H9 (cell line): ENCODE measurements around the gene RBFOX2. TPM values are rescaled to one million over a fixed set of nuclear protein-coding genes. Genes with fewer than 3 reads are reported as not detected.

Experiments
- DNase-seq: peaks from one replicate; pipeline ENCODE4 v3.0.0-alpha.2; 2017
- H2AFZ ChIP-seq: one replicate; pipeline ENCODE4 v1.6.1; 2013; ENCODE audit warnings: mild to moderate bottlenecking, low read length, control low read depth, moderate library complexity
- H2AK5ac ChIP-seq: 2 replicates; pipeline ENCODE4 v1.6.1; 2013; ENCODE audit warnings: low read length, control low read depth, mixed read lengths; ENCODE audit not compliant: insufficient read length
- H2BK120ac ChIP-seq: one replicate; pipeline ENCODE4 v1.6.1; 2013; ENCODE audit warnings: low read depth, mild to moderate bottlenecking, low read length, control low read depth, inconsistent platforms; ENCODE audit not compliant: poor library complexity, severe bottlenecking
- H2BK12ac ChIP-seq: 2 replicates; pipeline ENCODE4 v1.6.1; 2013; ENCODE audit warnings: low read length, control low read depth, mixed read lengths, low read depth; ENCODE audit not compliant: insufficient read length
- H2BK15ac ChIP-seq: 2 replicates; pipeline ENCODE4 v1.6.1; 2013; ENCODE audit warnings: low read depth, low read length, control low read depth
- H2BK20ac ChIP-seq: one replicate; pipeline ENCODE4 v1.6.1; 2013; ENCODE audit warnings: low read depth, mild to moderate bottlenecking, low read length, control low read depth, inconsistent platforms; ENCODE audit not compliant: poor library complexity, severe bottlenecking
- H2BK5ac ChIP-seq: 2 replicates; pipeline ENCODE4 v1.6.1; 2013; ENCODE audit warnings: low read length, control low read depth, mixed read lengths; ENCODE audit not compliant: insufficient read length
- H3K14ac ChIP-seq: 2 replicates; pipeline ENCODE4 v1.6.1; 2013; ENCODE audit warnings: low read length, control low read depth; ENCODE audit not compliant: insufficient read depth
- H3K18ac ChIP-seq: 2 replicates; pipeline ENCODE4 v1.6.1; 2013; ENCODE audit warnings: low read depth, mild to moderate bottlenecking, mixed read lengths, low read length, control low read depth; ENCODE audit not compliant: insufficient read length
- H3K23ac ChIP-seq: 2 replicates; pipeline ENCODE4 v1.6.1; 2013; ENCODE audit warnings: low read length, control low read depth, mixed read lengths, low read depth; ENCODE audit not compliant: insufficient read length
- H3K23me2 ChIP-seq: 2 replicates; pipeline ENCODE4 v1.6.1; 2013; ENCODE audit warnings: low read depth, mild to moderate bottlenecking, mixed read lengths, low read length, control low read depth; ENCODE audit not compliant: insufficient read length, poor library complexity, severe bottlenecking
- H3K27ac ChIP-seq: 2 replicates; pipeline ENCODE4 v1.5.1; 2013; ENCODE audit warnings: low read length, control low read depth, mixed read lengths, low read depth; ENCODE audit not compliant: insufficient read length
- H3K27me3 ChIP-seq: 2 replicates; pipeline ENCODE4 v1.6.1; 2013; ENCODE audit warnings: low read length, control low read depth, inconsistent platforms; ENCODE audit not compliant: insufficient read depth
- H3K4ac ChIP-seq: 2 replicates; pipeline ENCODE4 v1.6.1; 2013; ENCODE audit warnings: low read depth, mild to moderate bottlenecking, control low read depth, inconsistent platforms, low read length, moderate library complexity
- H3K4me1 ChIP-seq: 2 replicates; pipeline ENCODE4 v1.6.1; 2013; ENCODE audit warnings: low read length, control low read depth, inconsistent platforms; ENCODE audit not compliant: insufficient read depth
- H3K4me2 ChIP-seq: 2 replicates; pipeline ENCODE4 v1.6.1; 2013; ENCODE audit warnings: low read length, control low read depth, mixed read lengths; ENCODE audit not compliant: insufficient read length, insufficient read depth
- H3K56ac ChIP-seq: 2 replicates; pipeline ENCODE4 v1.6.1; 2013; ENCODE audit warnings: low read depth, mild to moderate bottlenecking, mixed read lengths, low read length, control low read depth; ENCODE audit not compliant: insufficient read length
- H3K79me1 ChIP-seq: 2 replicates; pipeline ENCODE4 v1.6.1; 2013; ENCODE audit warnings: low read depth, mild to moderate bottlenecking, moderate library complexity, low read length, control low read depth, inconsistent platforms; ENCODE audit not compliant: insufficient read depth, poor library complexity, severe bottlenecking
- H3K79me2 ChIP-seq: 2 replicates; pipeline ENCODE4 v1.6.1; 2013; ENCODE audit warnings: low read length, control low read depth, inconsistent platforms; ENCODE audit not compliant: insufficient read depth
- H3K9ac ChIP-seq: 2 replicates; pipeline ENCODE4 v1.6.1; 2013; ENCODE audit warnings: low read length, control low read depth, mixed read lengths; ENCODE audit not compliant: insufficient read length; ENCODE audit errors: extremely low read depth
- H3K9me3 ChIP-seq: one replicate; pipeline ENCODE4 v1.6.1; 2013; ENCODE audit warnings: low read depth, low read length, inconsistent platforms; ENCODE audit not compliant: control insufficient read depth
- H3T11ph ChIP-seq: one replicate; pipeline ENCODE4 v1.6.1; 2013; ENCODE audit warnings: mild to moderate bottlenecking, low read length, control low read depth, inconsistent platforms
- H4K20me1 ChIP-seq: one replicate; pipeline ENCODE4 v1.6.1; 2013; ENCODE audit not compliant: control insufficient read depth, insufficient read length, insufficient read depth
- H4K5ac ChIP-seq: 2 replicates; pipeline ENCODE4 v1.6.1; 2013; ENCODE audit warnings: low read depth, mild to moderate bottlenecking, mixed read lengths, low read length, control low read depth; ENCODE audit not compliant: insufficient read length
- H4K8ac ChIP-seq: replicated peaks from 2 replicates; pipeline ENCODE4 v1.6.1; 2013; ENCODE audit warnings: low read length, control low read depth, mixed read lengths, low read depth; ENCODE audit not compliant: insufficient read length
- H4K91ac ChIP-seq: 2 replicates; pipeline ENCODE4 v1.6.1; 2013; ENCODE audit warnings: low read depth, mild to moderate bottlenecking, moderate library complexity, mixed read lengths, low read length, control low read depth; ENCODE audit not compliant: insufficient read length
- H3K27ac Mint-ChIP-seq, 3 experiments: 2 replicates in 2 of 3; 3 replicates in 1 of 3; pipeline ENCODE4 v1.8.0; 2020 to 2021; ENCODE audit warnings: mixed read lengths in 3 of 3, mild to moderate bottlenecking in 1 of 3, moderate library complexity in 1 of 3
- H3K27me3 Mint-ChIP-seq: 2 replicates; pipeline ENCODE4 v1.8.0; 2021; ENCODE audit warnings: low read depth, mild to moderate bottlenecking, moderate library complexity, mixed read lengths
- H3K36me3 Mint-ChIP-seq, 3 experiments: 2 replicates in 2 of 3; 3 replicates in 1 of 3; pipeline ENCODE4 v1.8.0; 2020 to 2021; ENCODE audit warnings: low read depth in 3 of 3, mixed read lengths in 3 of 3; ENCODE audit not compliant: insufficient read depth in 1 of 3
- H3K4me1 Mint-ChIP-seq, 2 experiments: 2 replicates each; pipeline ENCODE4 v1.8.0; 2020; ENCODE audit warnings: mixed read lengths in 2 of 2
- H3K4me3 Mint-ChIP-seq, 2 experiments: 2 replicates in 1 of 2; 3 replicates in 1 of 2; pipeline ENCODE4 v1.8.0; 2020 to 2021; ENCODE audit warnings: mild to moderate bottlenecking in 2 of 2, mixed read lengths in 2 of 2, moderate library complexity in 1 of 2
- H3K9me3 Mint-ChIP-seq, 2 experiments: 2 replicates in 1 of 2; 3 replicates in 1 of 2; pipeline ENCODE4 v1.8.0; 2020; ENCODE audit warnings: mild to moderate bottlenecking in 2 of 2, mixed read lengths in 2 of 2, moderate library complexity in 1 of 2
- CTCF ChIP-seq: fragments of 200-600 bp; sonication (generic); conservative IDR thresholded peaks from 3 replicates; pipeline ENCODE4 v1.8.0; 2021; ENCODE audit warnings: antibody characterized with exemption, mild to moderate bottlenecking
- WGBS: extraction: QIAGEN DNeasy Blood & Tissue Kit; methylation state at CpG from one replicate; pipeline ENCODE4 v1.1.7; 2013; ENCODE audit warnings: missing lambda C conversion rate, low lambda C conversion rate, mixed read lengths; ENCODE audit not compliant: insufficient read length; ENCODE audit errors: extremely low coverage; 5-methylcytosine and 5-hydroxymethylcytosine counted together
- total RNA-seq: library from RNA; stranded (reverse); gene quantifications from 2 replicates; pipeline ENCODE4 v1.2.1, GENCODE V29; 2021

Gene RBFOX2
- total RNA-seq, 1 experiment from 2014 or later, result 84.7 TPM

GRCh38 chr22:35721960-35722359, 306.7 kb downstream of the RBFOX2 start:
- no peak overlapping the region for H2AFZ ChIP-seq
- H3K56ac ChIP-seq, result no peak overlapping the region
- H4K20me1 ChIP-seq, result no peaks in the 10 kb centered on the region
- no peak overlapping the region for H3K9ac ChIP-seq
- no peak overlapping the region for H2AK5ac ChIP-seq
- Mint-ChIP-seq H3K27me3 (no peaks in the 10 kb centered on the region), H3K9me3 (no peaks in the 10 kb centered on the region; a peak in 2 of 5 replicates), H3K27ac (no peak overlapping the region), H3K4me3 (no peak overlapping the region), H3K4me1 (no peaks in the 10 kb centered on the region), H3K36me3 (no peaks in the 10 kb centered on the region)
- no peaks in the 10 kb centered on the region for H3K4me1 ChIP-seq
- H3K23ac ChIP-seq, result no peak overlapping the region
- H4K91ac ChIP-seq, result no peak overlapping the region
- H3T11ph ChIP-seq, result no peak overlapping the region
- no peak overlapping the region for H2BK15ac ChIP-seq
- no peak overlapping the region for H3K4me2 ChIP-seq
- no peak overlapping the region for H3K4ac ChIP-seq
- TF ChIP-seq CTCF, result no peak
- H3K18ac ChIP-seq, result no peak overlapping the region
- no peak overlapping the region for H4K5ac ChIP-seq
- no peak overlapping the region for H4K8ac ChIP-seq
- H3K9me3 ChIP-seq, result no peaks in the 10 kb centered on the region
- DNase-seq, result no peak
- no peaks in the 10 kb centered on the region for H3K23me2 ChIP-seq
- H2BK12ac ChIP-seq, result no peak overlapping the region
- no CpG with 5 or more reads among the region's 4 CpGs for WGBS
- H2BK120ac ChIP-seq, result no peak overlapping the region
- H3K14ac ChIP-seq, result no peak overlapping the region
- H2BK5ac ChIP-seq, result no peak overlapping the region
- H3K79me1 ChIP-seq, result no peaks in the 10 kb centered on the region
- no peaks in the 10 kb centered on the region for H3K27me3 ChIP-seq
- no peak overlapping the region for H3K27ac ChIP-seq
- no peak overlapping the region for H2BK20ac ChIP-seq
- H3K79me2 ChIP-seq, result no peaks in the 10 kb centered on the region
